ENCODE data around the gene STPG3. TPM values are rescaled to one million over a fixed set of nuclear protein-coding genes. Genes with fewer than 3 reads are reported as not detected.

Gene STPG3
- total and polyA plus RNA-seq, 2 of the 13 experiments (the other 11 are each of a cell fraction or from before 2014, with no cell fraction given): not detected

- TF ChIP-seq ZNF616 (CRISPR knock-in tag; IDR thresholded peaks at IDR 0.05; ENCODE audit: low read depth) (0 out of 2 replicates have a peak, but pooled peaks have one; percentile 31), FOSL1 (CRISPR knock-in tag; IDR thresholded peaks at IDR 0.05; ENCODE audit: borderline replicate concordance) (no peak), POGZ (CRISPR knock-in tag; IDR thresholded peaks at IDR 0.05) (no peak), PHF21A (CRISPR knock-in tag; IDR thresholded peaks at IDR 0.05) (0 out of 2 replicates have a peak, but pooled peaks have one; percentile 20), ZNF33B (CRISPR knock-in tag; IDR thresholded peaks at IDR 0.05) (no peak), ZNF749 (CRISPR knock-in tag; IDR thresholded peaks at IDR 0.05; ENCODE audit: borderline replicate concordance) (no peak), TCF12 (IDR thresholded peaks at IDR 0.05) (no peak), TCF12 (CRISPR knock-in tag; IDR thresholded peaks at IDR 0.05) (0 out of 2 replicates have a peak, but pooled peaks have one; percentile 33), ERF (CRISPR knock-in tag; IDR thresholded peaks at IDR 0.05) (0 out of 2 replicates have a peak, but pooled peaks have one; percentile 11)
These were observed 50.2 kb downstream of the STPG3 start (continued) for GRCh38 chr9:137301081-137301947.

DNA sequence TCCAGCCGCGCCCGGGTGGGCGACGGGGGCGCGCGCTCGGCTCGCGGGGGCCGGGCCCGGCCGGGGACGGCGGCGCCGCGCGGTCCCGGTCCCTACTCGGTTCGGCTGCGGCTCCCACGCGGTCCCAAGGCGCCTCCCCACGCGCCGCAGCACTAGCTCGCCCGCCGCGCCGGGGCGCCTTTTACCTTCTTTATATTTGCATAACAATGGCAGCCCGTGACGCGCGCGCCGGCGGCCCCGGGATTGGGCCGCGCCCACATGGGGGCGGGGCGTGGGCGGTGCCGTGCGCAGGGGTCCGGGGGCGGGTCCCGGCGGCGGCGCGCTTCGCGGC, 51.0 kb downstream of the STPG3 start, which contains the start of gene NRARP:
Gene NRARP (minus strand): TSS at position 154 of the 331 bp plus-strand sequence. CDS start 343 bp downstream, outside the sequence.
- peak within 1 kb of the TSS; percentile 15; the same call in 1 of the 2 replicates for H3K9ac ChIP-seq (ENCODE audit: insufficient read depth, low read depth, low read length)
- in situ Hi-C loops (cut with HindIII; ENCODE audit: extremely low pct_ligation_motif_present, low pct_unique_long_range_greater_than_20kb): no loop called here
- H4K20me1 ChIP-seq (ENCODE audit: insufficient read depth, low read length): no peaks in the 10 kb centered on the region
- no peaks in the 10 kb centered on the region for H3K36me3 ChIP-seq (replicated peaks in 1 of 2; ENCODE audit: control insufficient read depth in 1 of 2, insufficient read depth in 2 of 2, low read length in 2 of 2)
- no peaks in the 10 kb centered on the region for H3K9me3 ChIP-seq (ENCODE audit: low read length)
- H3K27ac ChIP-seq (ENCODE audit: extremely low read length, insufficient read depth, low read length): no peak within 1 kb of the TSS
- peaks cover 71% of the 10 kb centered on the region for H3K4me1 ChIP-seq (ENCODE audit: insufficient read depth, low read length)
- ChIA-PET POLR2A (interaction anchor here (0.9 to 1.9 kb wide), 7 partner anchors 8 to 146 kb away, joined by 3 to 6 read pairs (median 5); partner anchors contain the start of genes ENTPD8, EXD3, NOXA1 and TOR4A), CTCF (ENCODE audit: low intra/inter-chr PET ratio, low total read pairs) (no interaction called here)
- intact Hi-C loops (cut with micrococcal nuclease; ENCODE audit: unreplicated experiment): loop anchor here (10.0 kb wide), 1 partner anchor 103 kb away; no protein-coding TSS in a partner anchor
- WGBS (ENCODE audit: low lambda C conversion rate): no CpG with 5 or more reads among the region's 60 CpGs
- peaks cover 14 to 77% of the 10 kb centered on the region in 2 experiments for H3K27me3 ChIP-seq (ENCODE audit: control insufficient read depth in 1 of 2, insufficient read depth in 2 of 2, low read length in 2 of 2)
- BruUV-seq (replicated peaks): no TSS peak
- H2AFZ ChIP-seq (ENCODE audit: low read length): no peak within 1 kb of the TSS
- ATAC-seq (no peak), DNase-seq (ENCODE audit: low spot score) (no peak), FAIRE-seq (no peak)
- peak within 1 kb of the TSS; percentile 46 to 63 (median 51); a peak in 5 of 6 replicates for H3K4me3 ChIP-seq (replicated peaks in 1 of 3; ENCODE audit: insufficient read depth in 1 of 3, low read depth in 2 of 3, low read length in 3 of 3)
- H3K79me2 ChIP-seq (ENCODE audit: insufficient read depth, low read length): no peaks in the 10 kb centered on the region
- H3K4me2 ChIP-seq (ENCODE audit: low read depth, low read length): peak within 1 kb of the TSS; percentile 82
- TF ChIP-seq RBFOX2 (IDR thresholded peaks at IDR 0.05; ENCODE audit: low read depth, low read length) (peak; percentile 37; the same call in 1 of the 2 replicates), SOX6 (IDR thresholded peaks at IDR 0.05) (no peak), SOX6 (CRISPR knock-in tag; IDR thresholded peaks at IDR 0.05) (peak; percentile 27; the same call in 1 of the 2 replicates), YY1 (IDR thresholded peaks at IDR 0.05; ENCODE audit: insufficient read depth, insufficient replicate concordance, low read depth, low read length) (peak; percentile 62), SOX5 (CRISPR knock-in tag; IDR thresholded peaks at IDR 0.05; ENCODE audit: borderline replicate concordance) (peak; percentile 89), ZNF703 (CRISPR knock-in tag; IDR thresholded peaks at IDR 0.05; ENCODE audit: borderline replicate concordance) (no peak), CREB1 (IDR thresholded peaks at IDR 0.05) (no peak; the same call in 1 of the 2 replicates), CREB1 (CRISPR knock-in tag; IDR thresholded peaks at IDR 0.05) (peak; percentile 23; the same call in 1 of the 2 replicates), ZNF383 (CRISPR knock-in tag; IDR thresholded peaks at IDR 0.05; ENCODE audit: borderline replicate concordance) (no peak), DRAP1 (CRISPR knock-in tag; IDR thresholded peaks at IDR 0.05) (peak; percentile 79), SP4 (CRISPR knock-in tag; IDR thresholded peaks at IDR 0.05) (peak; percentile 47; the same call in 1 of the 2 replicates), SOX13 (IDR thresholded peaks at IDR 0.05) (0 out of 2 replicates have a peak, but pooled peaks have one; percentile 52), SOX13 (CRISPR knock-in tag; conservative IDR thresholded peaks at IDR 0.05 in 1 of 2, IDR thresholded peaks at IDR 0.05 in 1 of 2) (peak in 1 of 2 experiments; percentile 88; a peak in 2 of 4 replicates), SP1 (IDR thresholded peaks at IDR 0.05) (no peak), SP1 (CRISPR knock-in tag; IDR thresholded peaks at IDR 0.05) (peak; percentile 53), NFYC (CRISPR knock-in tag; IDR thresholded peaks at IDR 0.05) (0 out of 2 replicates have a peak, but pooled peaks have one; percentile 30), PHB2 (IDR thresholded peaks at IDR 0.05; ENCODE audit: partially characterized antibody) (no peak)

Measured in HepG2 (cell line).